GM12878 (cell line): ENCODE results near the gene SUV39H1. TPM values are rescaled to one million over a fixed set of nuclear protein-coding genes. Genes with fewer than 3 reads are reported as not detected.

ENCODE experiments used
- BMI1 ChIP-seq: fragments of 450-650 bp; IDR thresholded peaks from 2 replicates; pipeline ENCODE4 v1.6.1; 2016; ENCODE audit warnings: mild to moderate bottlenecking, moderate library complexity, borderline replicate concordance
- CREB1 ChIP-seq: IDR thresholded peaks from 2 replicates; pipeline ENCODE4 v1.6.1; 2012; ENCODE audit warnings: low read depth, mild to moderate bottlenecking, inconsistent platforms
- CUX1 ChIP-seq: IDR thresholded peaks from 2 replicates; pipeline ENCODE4 v1.6.1; 2012; ENCODE audit warnings: improper control_type of control experiment, low read depth, low read length; ENCODE audit not compliant: insufficient replicate concordance
- HDGF ChIP-seq: fragments of 450-650 bp; IDR thresholded peaks from 2 replicates; pipeline ENCODE4 v1.6.1; 2016; ENCODE audit warnings: antibody characterized with exemption
- MTA2 ChIP-seq: fragments of 450-650 bp; IDR thresholded peaks from 2 replicates; pipeline ENCODE4 v1.6.1; 2016; ENCODE audit warnings: low read depth, mild to moderate bottlenecking, moderate library complexity
- MXI1 ChIP-seq: fragments of 150-350 bp; IDR thresholded peaks from 2 replicates; pipeline ENCODE4 v1.6.1; 2011; ENCODE audit warnings: low read depth, mild to moderate bottlenecking, inconsistent platforms, low read length, improper control_type of control experiment
- NR2F1 ChIP-seq: fragments of 450-650 bp; conservative IDR thresholded peaks from 2 replicates; pipeline ENCODE4 v1.6.1; 2017; ENCODE audit warnings: mild to moderate bottlenecking
- SMARCA5 ChIP-seq: fragments of 450-650 bp; IDR thresholded peaks from 2 replicates; pipeline ENCODE4 v1.6.1; 2017; ENCODE audit warnings: mild to moderate bottlenecking
- SRF ChIP-seq, 2 experiments: IDR thresholded peaks; 2 replicates each; pipeline ENCODE4 v1.6.1; 2011; ENCODE audit warnings: low read depth in 2 of 2, low read length in 2 of 2, mild to moderate bottlenecking in 1 of 2, moderate library complexity in 1 of 2
- TCF3 ChIP-seq: IDR thresholded peaks from 2 replicates; pipeline ENCODE4 v1.6.1; 2012; ENCODE audit warnings: low read depth, mild to moderate bottlenecking, low read length, borderline replicate concordance; ENCODE audit not compliant: insufficient read depth
- ZNF217 ChIP-seq: fragments of 450-650 bp; IDR thresholded peaks from 2 replicates; pipeline ENCODE4 v1.6.1; 2017; ENCODE audit warnings: antibody characterized with exemption, mild to moderate bottlenecking
- ZNF274 ChIP-seq: IDR thresholded peaks from one replicate; pipeline ENCODE4 v1.8.0; 2011; ENCODE audit not compliant: insufficient read length, insufficient read depth
- polyA plus RNA-seq, 11 experiments: library from polyadenylated mRNA; depleted of rRNA in 4 of 11; unstranded in 6 of 11; stranded (reverse) in 5 of 11; fragments of >200 nt; fragmentation: Nextera tagmentation in 4 of 11; fragmentation: Illumina TruSeq in 1 of 11; extraction: Ambion mirVana in 4 of 11; extraction: Trizol in 1 of 11; gene quantifications; 1 replicate in 1 of 11; 2 replicates in 10 of 11; pipeline versions ENCODE4 v1.2.1 to v1.2.3, GENCODE V29; 2011 to 2016; ENCODE audit warnings: inconsistent platforms in 2 of 11, missing spikeins in 2 of 11, low read depth in 1 of 11
- total RNA-seq, 4 experiments: library from RNA; depleted of rRNA in 3 of 4; stranded (reverse); fragments of >200 nt in 3 of 4; fragmentation: Illumina TruSeq in 1 of 4; extraction: Trizol in 1 of 4; gene quantifications; 2 replicates each; pipeline versions ENCODE4 v1.2.1 to v1.2.3, GENCODE V29; 2013 to 2021
- TF ChIP-seq, protein P1 (sequence below): fragments of 450-650 bp; IDR thresholded peaks from 2 replicates; pipeline ENCODE4 v1.6.1; 2017; ENCODE audit warnings: mild to moderate bottlenecking, low read depth, inconsistent platforms; ENCODE audit not compliant: poor library complexity, severe bottlenecking
- TF ChIP-seq, protein P2 (sequence below): IDR thresholded peaks from 2 replicates; pipeline ENCODE4 v1.6.1; 2012; ENCODE audit warnings: low read depth, low read length, improper control_type of control experiment
- TF ChIP-seq, protein P3 (sequence below): fragments of 450-650 bp; IDR thresholded peaks from 2 replicates; pipeline ENCODE4 v1.6.1; 2016; ENCODE audit warnings: mild to moderate bottlenecking, moderate library complexity, borderline replicate concordance

The SUV39H1 gene
- total and polyA plus RNA-seq, 10 of the 15 experiments (the other 5 are each of a cell fraction or from before 2014, with no cell fraction given): 4.9 to 33.2 (median 17.1) TPM

DNA sequence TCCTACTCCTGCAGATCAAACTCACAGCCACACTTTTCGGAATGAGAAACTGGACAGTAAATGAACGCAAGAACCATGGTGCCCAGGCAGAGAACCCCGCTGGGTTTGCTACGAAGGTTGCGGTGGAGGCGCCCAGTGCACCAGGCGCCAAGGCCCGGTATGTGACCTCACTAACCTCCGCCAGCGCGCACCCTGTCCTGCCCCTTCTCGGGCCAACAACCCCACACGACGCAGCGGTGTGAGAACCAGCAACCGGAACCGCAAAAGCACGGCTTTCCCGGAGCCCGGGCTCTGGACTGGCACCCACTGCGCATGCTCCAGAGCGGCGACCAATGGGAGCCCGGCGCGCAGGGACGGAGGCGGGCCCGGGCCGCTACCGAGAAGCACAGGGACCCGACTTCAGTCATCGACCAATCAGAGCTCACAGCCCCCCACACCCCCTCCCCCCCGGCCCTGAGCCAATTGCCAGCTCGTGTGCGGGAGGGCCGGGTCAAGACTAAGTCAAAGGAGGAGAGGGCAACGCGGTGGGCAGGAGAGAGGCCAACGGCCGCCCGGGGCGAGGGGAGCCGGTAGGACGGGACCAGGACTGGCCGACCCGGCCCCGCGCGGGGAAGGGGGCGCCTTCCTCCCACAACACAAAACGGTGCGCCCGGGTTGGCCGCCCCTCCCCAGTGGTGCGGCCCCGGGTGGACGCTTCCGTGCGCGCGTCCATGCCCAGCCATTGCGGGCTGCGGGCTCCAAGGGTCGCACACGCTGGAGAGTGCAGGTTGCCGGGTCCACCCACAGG, 20.2 kb upstream of the SUV39H1 start (continued):
- TF ChIP-seq MXI1 (no peak; the same call in 1 of the 2 replicates), HDGF (no peak), CREB1 (0 out of 2 replicates have a peak, but pooled peaks have one; percentile 44), BMI1 (no peak), SRF (IDR thresholded peaks at IDR 0.05; ENCODE audit: low read depth in 2 of 2, low read length in 2 of 2) (no peak), TCF3 (no peak), MTA2 (no peak), ZNF274 (no peak), ZNF217 (no peak), CUX1 (no peak), NR2F1 (peak; percentile 71), SMARCA5 (no peak)
- TF ChIP-seq, protein P1, sequence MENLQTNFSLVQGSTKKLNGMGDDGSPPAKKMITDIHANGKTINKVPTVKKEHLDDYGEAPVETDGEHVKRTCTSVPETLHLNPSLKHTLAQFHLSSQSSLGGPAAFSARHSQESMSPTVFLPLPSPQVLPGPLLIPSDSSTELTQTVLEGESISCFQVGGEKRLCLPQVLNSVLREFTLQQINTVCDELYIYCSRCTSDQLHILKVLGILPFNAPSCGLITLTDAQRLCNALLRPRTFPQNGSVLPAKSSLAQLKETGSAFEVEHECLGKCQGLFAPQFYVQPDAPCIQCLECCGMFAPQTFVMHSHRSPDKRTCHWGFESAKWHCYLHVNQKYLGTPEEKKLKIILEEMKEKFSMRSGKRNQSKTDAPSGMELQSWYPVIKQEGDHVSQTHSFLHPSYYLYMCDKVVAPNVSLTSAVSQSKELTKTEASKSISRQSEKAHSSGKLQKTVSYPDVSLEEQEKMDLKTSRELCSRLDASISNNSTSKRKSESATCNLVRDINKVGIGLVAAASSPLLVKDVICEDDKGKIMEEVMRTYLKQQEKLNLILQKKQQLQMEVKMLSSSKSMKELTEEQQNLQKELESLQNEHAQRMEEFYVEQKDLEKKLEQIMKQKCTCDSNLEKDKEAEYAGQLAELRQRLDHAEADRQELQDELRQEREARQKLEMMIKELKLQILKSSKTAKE: no peak
- TF ChIP-seq, protein P2, sequence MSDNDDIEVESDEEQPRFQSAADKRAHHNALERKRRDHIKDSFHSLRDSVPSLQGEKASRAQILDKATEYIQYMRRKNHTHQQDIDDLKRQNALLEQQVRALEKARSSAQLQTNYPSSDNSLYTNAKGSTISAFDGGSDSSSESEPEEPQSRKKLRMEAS: no peak
- TF ChIP-seq, protein P3, sequence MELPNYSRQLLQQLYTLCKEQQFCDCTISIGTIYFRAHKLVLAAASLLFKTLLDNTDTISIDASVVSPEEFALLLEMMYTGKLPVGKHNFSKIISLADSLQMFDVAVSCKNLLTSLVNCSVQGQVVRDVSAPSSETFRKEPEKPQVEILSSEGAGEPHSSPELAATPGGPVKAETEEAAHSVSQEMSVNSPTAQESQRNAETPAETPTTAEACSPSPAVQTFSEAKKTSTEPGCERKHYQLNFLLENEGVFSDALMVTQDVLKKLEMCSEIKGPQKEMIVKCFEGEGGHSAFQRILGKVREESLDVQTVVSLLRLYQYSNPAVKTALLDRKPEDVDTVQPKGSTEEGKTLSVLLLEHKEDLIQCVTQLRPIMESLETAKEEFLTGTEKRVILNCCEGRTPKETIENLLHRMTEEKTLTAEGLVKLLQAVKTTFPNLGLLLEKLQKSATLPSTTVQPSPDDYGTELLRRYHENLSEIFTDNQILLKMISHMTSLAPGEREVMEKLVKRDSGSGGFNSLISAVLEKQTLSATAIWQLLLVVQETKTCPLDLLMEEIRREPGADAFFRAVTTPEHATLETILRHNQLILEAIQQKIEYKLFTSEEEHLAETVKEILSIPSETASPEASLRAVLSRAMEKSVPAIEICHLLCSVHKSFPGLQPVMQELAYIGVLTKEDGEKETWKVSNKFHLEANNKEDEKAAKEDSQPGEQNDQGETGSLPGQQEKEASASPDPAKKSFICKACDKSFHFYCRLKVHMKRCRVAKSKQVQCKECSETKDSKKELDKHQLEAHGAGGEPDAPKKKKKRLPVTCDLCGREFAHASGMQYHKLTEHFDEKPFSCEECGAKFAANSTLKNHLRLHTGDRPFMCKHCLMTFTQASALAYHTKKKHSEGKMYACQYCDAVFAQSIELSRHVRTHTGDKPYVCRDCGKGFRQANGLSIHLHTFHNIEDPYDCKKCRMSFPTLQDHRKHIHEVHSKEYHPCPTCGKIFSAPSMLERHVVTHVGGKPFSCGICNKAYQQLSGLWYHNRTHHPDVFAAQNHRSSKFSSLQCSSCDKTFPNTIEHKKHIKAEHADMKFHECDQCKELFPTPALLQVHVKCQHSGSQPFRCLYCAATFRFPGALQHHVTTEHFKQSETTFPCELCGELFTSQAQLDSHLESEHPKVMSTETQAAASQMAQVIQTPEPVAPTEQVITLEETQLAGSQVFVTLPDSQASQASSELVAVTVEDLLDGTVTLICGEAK: no peak
